Stimulated activated CD4-positive, alpha-beta T cell treated with anti-CD3 and anti-CD28 coated beads, Interleukin-15, amount 100 ng/mL, for 24 hours (primary cell): ENCODE data around the gene PCDHGA11.
"Not testable (repeated sequence)": the region's sequence is repeated elsewhere in the genome, so short reads cannot be mapped to it uniquely, and the experiment has no call there.

Source experiments
- DNase-seq: peaks from one replicate; pipeline ENCODE4 v3.0.0-alpha.2; 2020

PCDHGA11 gene

GRCh38 chr5:141420855-141421488, at the start of gene PCDHGA11:
TSS of gene PCDHGA11 (plus strand) at chr5:141421051. CDS start at chr5:141421228, 177 bp downstream.
- peak; percentile 69 for DNase-seq

- no peak for DNase-seq
Measured at GRCh38 chr5:141371572-141372475, 49.0 kb upstream of the PCDHGA11 start.

GRCh38 chr5:141373673-141374317, 47.1 kb upstream of the PCDHGA11 start, which contains the start of gene PCDHGA6:
TSS of gene PCDHGA6 (plus strand) at chr5:141373891. CDS start at chr5:141374084, 193 bp downstream.
- DNase-seq, result no peak

GRCh38 chr5:141374627-141375026, 46.2 kb upstream of the PCDHGA11 start:
- no peak for DNase-seq

GRCh38 chr5:141375444-141376155, 45.3 kb upstream of the PCDHGA11 start:
- DNase-seq, result peak; percentile 26

GRCh38 chr5:141382469-141383294, 38.2 kb upstream of the PCDHGA11 start, which contains the start of gene PCDHGA7:
TSS of gene PCDHGA7 (plus strand) at chr5:141382742. CDS start at chr5:141382900, 158 bp downstream.
- no peak for DNase-seq

- no peak for DNase-seq
Measured at GRCh38 chr5:141383345-141383744, 37.5 kb upstream of the PCDHGA11 start.

GRCh38 chr5:141384471-141385267, 36.2 kb upstream of the PCDHGA11 start:
- DNase-seq, result no peak

- peak; percentile 44 for DNase-seq
Measured at GRCh38 chr5:141387557-141388311, 33.1 kb upstream of the PCDHGA11 start, which contains the start of gene PCDHGB4. TSS of gene PCDHGB4 (plus strand) at chr5:141387698. CDS start at chr5:141387885, 187 bp downstream.

GRCh38 chr5:141388661-141389060, 32.2 kb upstream of the PCDHGA11 start:
- DNase-seq, result no peak

GRCh38 chr5:141389153-141390042, 31.5 kb upstream of the PCDHGA11 start:
- DNase-seq, result no peak

- DNase-seq, result no peak
Measured at GRCh38 chr5:141392429-141393198, 28.2 kb upstream of the PCDHGA11 start, which contains the start of gene PCDHGA8. TSS of gene PCDHGA8 (plus strand) at chr5:141392633. CDS start at chr5:141392814, 181 bp downstream.

- DNase-seq, result no peak
Measured at GRCh38 chr5:141393267-141393666, 27.6 kb upstream of the PCDHGA11 start.

GRCh38 chr5:141394401-141395187, 26.3 kb upstream of the PCDHGA11 start:
- DNase-seq, result not testable (repeated sequence)

GRCh38 chr5:141397756-141398551, 22.9 kb upstream of the PCDHGA11 start, which contains the start of gene PCDHGB5:
TSS of gene PCDHGB5 (plus strand) at chr5:141397947. CDS start at chr5:141398128, 181 bp downstream.
- DNase-seq, result peak; percentile 60

GRCh38 chr5:141398608-141399007, 22.2 kb upstream of the PCDHGA11 start:
- DNase-seq, result no peak
